PC-9 (cell line): ENCODE results near the gene MINDY4B. TPM values are rescaled to one million over a fixed set of nuclear protein-coding genes. Genes with fewer than 3 reads are reported as not detected.

ENCODE experiments used
- BruUV-seq: library from RNA; stranded (reverse); fragments of 400-500 nt; replicated peaks from 2 replicates; lab custom pipeline; 2021; lab: Mats Ljungman, UMichigan
- CTCF ChIA-PET: fragments of 300-600 bp; sonication (Branson Sonifier 250); formaldehyde crosslinking; loops from one replicate; lab custom pipeline; 2022; ENCODE audit warnings: antibody characterized with exemption; lab: Charles Lee
- POLR2A ChIA-PET: fragments of 300-600 bp; sonication (Branson Sonifier 250); formaldehyde crosslinking; loops from one replicate; lab custom pipeline; 2022; ENCODE audit warnings: antibody characterized with exemption; ENCODE audit not compliant: unreplicated experiment; lab: Charles Lee
- DNase-seq, 2 experiments: peaks; one replicate each; pipeline versions ENCODE4 v3.0.0 to v3.0.0-alpha.2; 2015 to 2022; ENCODE audit warnings: mixed read lengths in 1 of 2
- H2AFZ ChIP-seq: fragments of 200-600 bp; sonication (generic); 2 replicates; pipeline ENCODE4 v1.8.1; 2017; ENCODE audit warnings: antibody characterized with exemption
- H3F3A ChIP-seq: fragments of 200-600 bp; sonication (generic); 2 replicates; pipeline ENCODE4 v1.8.1; 2017; ENCODE audit warnings: antibody characterized with exemption, mild to moderate bottlenecking, low read depth; ENCODE audit not compliant: insufficient read depth
- H3K27ac ChIP-seq: fragments of 200-600 bp; sonication (generic); 2 replicates; pipeline ENCODE4 v1.6.1; 2016; ENCODE audit warnings: mixed run types
- H3K27me3 ChIP-seq: fragments of 200-600 bp; sonication (generic); 2 replicates; pipeline ENCODE4 v1.6.1; 2016; ENCODE audit warnings: low read depth, mixed run types; ENCODE audit not compliant: insufficient read depth
- H3K36me3 ChIP-seq: fragments of 200-600 bp; sonication (generic); 2 replicates; pipeline ENCODE4 v1.6.1; 2016; ENCODE audit warnings: low read depth, mixed run types
- H3K4me1 ChIP-seq: fragments of 200-600 bp; sonication (generic); replicated peaks from 2 replicates; pipeline ENCODE4 v1.6.1; 2016; ENCODE audit warnings: mixed run types; ENCODE audit not compliant: insufficient read depth
- H3K4me2 ChIP-seq: fragments of 200-600 bp; sonication (generic); 2 replicates; pipeline ENCODE4 v1.6.1; 2017; ENCODE audit warnings: mixed run types
- H3K4me3 ChIP-seq: fragments of 200-600 bp; sonication (generic); 2 replicates; pipeline ENCODE4 v1.6.1; 2016; ENCODE audit warnings: mixed run types
- H3K79me2 ChIP-seq: fragments of 200-600 bp; sonication (generic); 2 replicates; pipeline ENCODE4 v1.6.1; 2017; ENCODE audit warnings: low read depth, mixed run types
- H3K9me2 ChIP-seq: fragments of 200-600 bp; sonication (generic); 2 replicates; pipeline ENCODE4 v1.8.1; 2017; ENCODE audit warnings: mild to moderate bottlenecking; ENCODE audit not compliant: insufficient read depth
- H3K9me3 ChIP-seq: fragments of 200-600 bp; sonication (generic); 2 replicates; pipeline ENCODE4 v1.8.1; 2016; ENCODE audit warnings: low read depth; ENCODE audit not compliant: insufficient read depth
- H4K20me1 ChIP-seq: fragments of 200-600 bp; sonication (generic); 2 replicates; pipeline ENCODE4 v1.8.1; 2017; ENCODE audit not compliant: insufficient read depth
- EZH2 ChIP-seq: fragments of 200-600 bp; sonication (generic); IDR thresholded peaks from 2 replicates; pipeline ENCODE4 v1.8.0; 2017; ENCODE audit warnings: antibody characterized with exemption, low read depth
- intact Hi-C: fragments of 100-400 bp; cut with micrococcal nuclease; formaldehyde crosslinking; loops from one replicate; pipeline ENCODE4 v1.10.0; 2022; ENCODE audit not compliant: unreplicated experiment
- total RNA-seq: library from RNA; stranded (reverse); gene quantifications from 2 replicates; pipeline ENCODE4 v1.2.3, GENCODE V29; 2021
- TF ChIP-seq, protein P1 (sequence below): fragments of 200-600 bp; sonication (generic); conservative IDR thresholded peaks from 2 replicates; pipeline ENCODE4 v1.6.1; 2017; ENCODE audit warnings: mixed run types, antibody characterized with exemption, mild to moderate bottlenecking, moderate library complexity

MINDY4B gene
- total RNA-seq, 1 experiment from 2014 or later: not detected

- no peaks in the 10 kb centered on the region for H3F3A ChIP-seq
- no peak for TF ChIP-seq EZH2
- TF ChIP-seq, protein P1, sequence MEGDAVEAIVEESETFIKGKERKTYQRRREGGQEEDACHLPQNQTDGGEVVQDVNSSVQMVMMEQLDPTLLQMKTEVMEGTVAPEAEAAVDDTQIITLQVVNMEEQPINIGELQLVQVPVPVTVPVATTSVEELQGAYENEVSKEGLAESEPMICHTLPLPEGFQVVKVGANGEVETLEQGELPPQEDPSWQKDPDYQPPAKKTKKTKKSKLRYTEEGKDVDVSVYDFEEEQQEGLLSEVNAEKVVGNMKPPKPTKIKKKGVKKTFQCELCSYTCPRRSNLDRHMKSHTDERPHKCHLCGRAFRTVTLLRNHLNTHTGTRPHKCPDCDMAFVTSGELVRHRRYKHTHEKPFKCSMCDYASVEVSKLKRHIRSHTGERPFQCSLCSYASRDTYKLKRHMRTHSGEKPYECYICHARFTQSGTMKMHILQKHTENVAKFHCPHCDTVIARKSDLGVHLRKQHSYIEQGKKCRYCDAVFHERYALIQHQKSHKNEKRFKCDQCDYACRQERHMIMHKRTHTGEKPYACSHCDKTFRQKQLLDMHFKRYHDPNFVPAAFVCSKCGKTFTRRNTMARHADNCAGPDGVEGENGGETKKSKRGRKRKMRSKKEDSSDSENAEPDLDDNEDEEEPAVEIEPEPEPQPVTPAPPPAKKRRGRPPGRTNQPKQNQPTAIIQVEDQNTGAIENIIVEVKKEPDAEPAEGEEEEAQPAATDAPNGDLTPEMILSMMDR: no peak
- CTCF ChIA-PET: interaction anchor here (0.6 kb wide), 1 partner anchor 236 kb away, joined by 3 read pairs; no protein-coding TSS in a partner anchor
- no peaks in the 10 kb centered on the region for H3K36me3 ChIP-seq
- H3K9me2 ChIP-seq: no peaks in the 10 kb centered on the region
- no peak overlapping the region for H3K27ac ChIP-seq
- H3K4me1 ChIP-seq: no peaks in the 10 kb centered on the region
- H2AFZ ChIP-seq: no peak overlapping the region
- POLR2A ChIA-PET: no interaction called here
- intact Hi-C loops: loop anchor here (5.0 kb wide), 1 partner anchor 199 kb away; no protein-coding TSS in a partner anchor
- H3K27me3 ChIP-seq: peaks cover 11% of the 10 kb centered on the region; the same call in 1 of the 2 replicates
- no peak overlapping the region for H3K4me3 ChIP-seq
- H3K4me2 ChIP-seq: no peak overlapping the region
- no peaks in the 10 kb centered on the region for H3K79me2 ChIP-seq
- no peaks in the 10 kb centered on the region for H3K9me3 ChIP-seq
- H4K20me1 ChIP-seq: no peaks in the 10 kb centered on the region
- DNase-seq: no peak
- no TSS peak for BruUV-seq
Measured at GRCh38 chr3:150921209-150921608, 16.0 kb upstream of the MINDY4B start.

DNA sequence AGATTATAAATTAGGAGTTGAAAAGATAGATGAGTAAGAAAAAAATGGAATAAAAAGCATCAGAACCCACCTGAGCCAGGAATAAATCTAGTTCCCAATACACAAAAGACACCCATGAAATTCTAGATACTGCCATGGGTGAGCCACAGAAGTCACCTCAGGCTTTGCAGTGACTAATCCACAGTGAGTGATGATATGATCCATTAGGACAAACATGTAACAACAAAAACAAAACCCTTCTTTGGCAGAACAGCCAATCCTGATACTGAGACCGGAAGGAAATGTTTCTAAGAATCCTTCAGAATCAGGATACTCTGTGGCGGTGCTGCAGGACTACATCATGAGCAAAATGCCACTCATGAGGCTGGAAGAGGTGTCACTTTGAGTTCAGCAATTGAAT lies 15.0 kb upstream of the MINDY4B start:
- no peaks in the 10 kb centered on the region for H3K9me2 ChIP-seq
- intact Hi-C loops: loop anchor here (5.0 kb wide), 1 partner anchor 198 kb away; no protein-coding TSS in a partner anchor
- no peaks in the 10 kb centered on the region for H3F3A ChIP-seq
- BruUV-seq: no TSS peak
- no peak overlapping the region for H3K27ac ChIP-seq
- TF ChIP-seq, protein P1: no peak
- TF ChIP-seq EZH2: no peak
- no peak overlapping the region for H3K4me3 ChIP-seq
- ChIA-PET POLR2A (no interaction called here), CTCF (interaction anchor here (0.7 kb wide), 1 partner anchor 17 kb away, joined by 3 read pairs; no protein-coding TSS in a partner anchor)
- no peaks in the 10 kb centered on the region for H3K36me3 ChIP-seq
- H3K4me2 ChIP-seq: no peak overlapping the region
- no peaks in the 10 kb centered on the region for H3K9me3 ChIP-seq
- no peaks in the 10 kb centered on the region for H3K79me2 ChIP-seq
- H4K20me1 ChIP-seq: no peaks in the 10 kb centered on the region
- DNase-seq: no peak
- no peak overlapping the region for H2AFZ ChIP-seq
- H3K4me1 ChIP-seq: no peaks in the 10 kb centered on the region
- peaks cover 11% of the 10 kb centered on the region; the same call in 1 of the 2 replicates for H3K27me3 ChIP-seq

DNA sequence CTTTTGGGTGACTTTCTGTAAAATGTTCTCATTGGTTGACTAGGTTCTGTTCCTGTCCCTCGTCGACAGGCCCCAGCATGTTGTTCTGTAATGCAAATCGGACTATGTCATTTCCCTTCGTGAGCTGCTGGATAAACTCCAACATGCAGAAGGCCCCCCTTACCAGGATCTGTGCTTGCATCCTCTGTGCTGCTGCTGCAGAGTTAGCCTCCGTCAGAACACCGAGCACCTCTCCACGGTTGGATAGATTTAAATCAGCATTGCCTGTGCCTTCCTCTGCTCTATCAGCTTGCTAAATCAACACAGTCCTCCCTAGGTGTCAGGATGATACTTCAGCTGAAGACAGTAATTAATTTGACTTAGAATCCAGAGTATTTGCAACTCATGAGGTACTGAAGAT lies 12.7 kb upstream of the MINDY4B start:
- H3K4me3 ChIP-seq: no peak overlapping the region
- ChIA-PET POLR2A (no interaction called here), CTCF (no interaction called here)
- no peak overlapping the region for H3K4me2 ChIP-seq
- H2AFZ ChIP-seq: no peak overlapping the region
- intact Hi-C loops: no loop called here
- H3K79me2 ChIP-seq: no peaks in the 10 kb centered on the region
- H3K27ac ChIP-seq: no peak overlapping the region
- H3K27me3 ChIP-seq: peaks cover 6% of the 10 kb centered on the region; the same call in 1 of the 2 replicates
- H3K9me2 ChIP-seq: no peaks in the 10 kb centered on the region
- H3K36me3 ChIP-seq: no peaks in the 10 kb centered on the region
- no TSS peak for BruUV-seq
- DNase-seq: no peak
- TF ChIP-seq, protein P1: no peak
- no peak for TF ChIP-seq EZH2
- H3F3A ChIP-seq: no peaks in the 10 kb centered on the region
- no peaks in the 10 kb centered on the region for H4K20me1 ChIP-seq
- H3K9me3 ChIP-seq: no peaks in the 10 kb centered on the region
- no peaks in the 10 kb centered on the region for H3K4me1 ChIP-seq
